Measurements from ENCODE around the gene DBH. TPM values are rescaled to one million over a fixed set of nuclear protein-coding genes. Genes with fewer than 3 reads are reported as not detected.
"Not testable (repeated sequence)": the region's sequence is repeated elsewhere in the genome, so short reads cannot be mapped to it uniquely, and the experiment has no call there.

DBH gene
- total RNA-seq, 1 donor from 2014 or later, result not detected

DNA sequence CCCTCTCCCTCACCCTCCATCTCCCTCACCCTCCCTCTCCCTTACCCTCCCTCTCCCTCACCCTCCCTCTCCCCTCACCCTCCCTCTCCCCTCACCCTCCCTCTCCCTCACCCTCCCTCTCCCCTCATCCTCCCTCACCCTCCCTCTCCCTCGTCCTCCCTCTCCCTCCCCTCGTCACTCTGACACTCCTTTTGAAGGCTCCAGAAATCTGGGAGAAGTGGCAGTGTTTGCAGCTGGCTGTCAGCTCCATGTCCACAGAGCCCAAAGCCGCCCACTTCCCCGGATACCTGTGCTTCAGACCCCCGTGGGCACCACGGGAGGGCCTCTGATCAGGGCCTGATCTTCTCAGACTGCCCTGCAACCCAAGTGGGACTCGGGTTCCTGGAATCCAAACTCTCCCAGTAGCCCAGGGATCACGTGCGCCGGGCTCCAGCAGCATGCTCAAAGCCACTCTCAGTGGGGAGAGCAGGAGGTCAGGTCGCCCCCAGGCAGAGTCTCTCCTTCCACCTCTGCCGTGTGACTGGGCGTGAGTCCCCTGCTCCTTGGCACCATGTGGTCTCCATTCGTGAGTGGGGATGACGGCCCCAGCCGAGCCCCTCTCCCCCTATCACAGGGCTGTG, 33.1 kb downstream of the DBH start:
- Histone ChIP-seq H3K27me3 (ENCODE audit: control insufficient read depth in 3 of 3, insufficient read depth in 3 of 3, low read length in 3 of 3) (peaks cover 0 to 17% (median 5%) of the 10 kb centered on the region in 3 donors), H3K9ac (ENCODE audit: low read depth in 1 of 3, low read length in 3 of 3) (no peak overlapping the region), H3K36me3 (ENCODE audit: control insufficient read depth in 3 of 3, insufficient read depth in 3 of 3, low read length in 3 of 3) (no peaks in the 10 kb centered on the region), H3K4me1 (ENCODE audit: control insufficient read depth in 3 of 3, insufficient read depth in 3 of 3, low read length in 3 of 3) (peaks cover 0 to 10% (median 0%) of the 10 kb centered on the region in 3 donors), H3K9me3 (ENCODE audit: control insufficient read depth in 3 of 3, low read length in 3 of 3) (no peaks in the 10 kb centered on the region), H3K4me3 (ENCODE audit: low read length in 3 of 3) (no peak overlapping the region), H3K27ac (ENCODE audit: low read depth, low read length) (no peak overlapping the region)

DNA sequence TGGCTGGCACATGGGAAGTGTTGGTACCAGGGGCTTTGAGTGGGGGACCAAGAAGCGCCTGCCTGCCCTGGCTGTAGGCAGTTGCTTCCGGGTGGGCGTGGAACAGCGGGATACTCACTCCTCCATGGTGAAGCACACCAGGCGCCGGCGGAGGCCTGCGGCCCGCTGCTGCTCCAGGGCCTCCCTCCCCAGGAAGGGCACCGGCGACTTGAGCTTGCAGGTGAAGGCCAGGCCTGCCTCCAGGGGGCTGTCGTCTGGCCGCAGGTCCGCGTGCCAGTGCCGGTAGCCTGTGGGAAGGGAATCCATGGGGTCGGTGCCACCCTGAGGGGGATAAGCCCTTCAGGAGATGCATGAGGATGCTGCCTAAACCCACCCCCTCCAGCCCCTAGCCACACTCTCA, 34.3 kb downstream of the DBH start:
- no peak overlapping the region for H3K9ac ChIP-seq (ENCODE audit: low read depth in 1 of 3, low read length in 3 of 3)
- H3K9me3 ChIP-seq (ENCODE audit: control insufficient read depth in 3 of 3, low read length in 3 of 3), result no peaks in the 10 kb centered on the region
- no peaks in the 10 kb centered on the region for H3K36me3 ChIP-seq (ENCODE audit: control insufficient read depth in 3 of 3, insufficient read depth in 3 of 3, low read length in 3 of 3)
- H3K4me1 ChIP-seq (ENCODE audit: control insufficient read depth in 3 of 3, insufficient read depth in 3 of 3, low read length in 3 of 3), result peaks cover 0 to 8% (median 0%) of the 10 kb centered on the region in 3 donors
- no peak overlapping the region for H3K4me3 ChIP-seq (ENCODE audit: low read length in 3 of 3)
- H3K27ac ChIP-seq (ENCODE audit: low read depth, low read length), result no peak overlapping the region
- H3K27me3 ChIP-seq (ENCODE audit: control insufficient read depth in 3 of 3, insufficient read depth in 3 of 3, low read length in 3 of 3), result peaks cover 0 to 8% (median 5%) of the 10 kb centered on the region in 3 donors

DNA sequence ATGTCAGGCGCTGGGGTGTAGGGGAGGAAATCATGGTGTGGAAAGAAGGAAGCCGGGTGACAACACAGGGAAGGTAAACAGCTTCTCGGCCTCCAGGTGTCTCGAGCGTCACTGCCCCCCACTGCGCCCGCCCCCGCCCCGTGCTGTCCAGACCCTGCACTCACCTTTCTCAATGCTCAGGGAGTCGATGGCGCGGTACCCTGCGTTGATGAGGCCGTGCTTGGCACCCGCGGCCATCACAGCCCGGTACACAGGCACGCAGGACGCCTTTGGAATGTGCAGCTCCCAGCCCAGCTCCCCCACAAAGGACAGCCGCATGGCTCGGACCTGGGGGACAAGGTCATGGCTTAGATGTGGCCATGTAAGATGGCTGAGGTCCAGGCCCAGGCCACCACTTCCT, 35.2 kb downstream of the DBH start:
- H3K36me3 ChIP-seq (ENCODE audit: control insufficient read depth in 3 of 3, insufficient read depth in 3 of 3, low read length in 3 of 3), result no peaks in the 10 kb centered on the region
- H3K4me1 ChIP-seq (ENCODE audit: control insufficient read depth in 3 of 3, insufficient read depth in 3 of 3, low read length in 3 of 3), result peaks cover 0 to 7% (median 0%) of the 10 kb centered on the region in 3 donors
- no peaks in the 10 kb centered on the region for H3K9me3 ChIP-seq (ENCODE audit: control insufficient read depth in 3 of 3, low read length in 3 of 3)

GRCh38 chr9:133672503-133673257, 36.5 kb downstream of the DBH start:
- H3K27me3 ChIP-seq (ENCODE audit: control insufficient read depth in 3 of 3, insufficient read depth in 3 of 3, low read length in 3 of 3), result peaks cover 0 to 9% (median 6%) of the 10 kb centered on the region in 3 donors
- H3K4me1 ChIP-seq (ENCODE audit: control insufficient read depth in 3 of 3, insufficient read depth in 3 of 3, low read length in 3 of 3), result peaks cover 0 to 7% (median 0%) of the 10 kb centered on the region in 3 donors
- no peaks in the 10 kb centered on the region for H3K36me3 ChIP-seq (ENCODE audit: control insufficient read depth in 3 of 3, insufficient read depth in 3 of 3, low read length in 3 of 3)
- H3K9ac ChIP-seq (ENCODE audit: low read depth in 1 of 3, low read length in 3 of 3), result no peak overlapping the region
- H3K27ac ChIP-seq (ENCODE audit: low read depth, low read length), result no peak overlapping the region
- H3K9me3 ChIP-seq (ENCODE audit: control insufficient read depth in 3 of 3, low read length in 3 of 3), result no peaks in the 10 kb centered on the region
- no peak overlapping the region for H3K4me3 ChIP-seq (ENCODE audit: low read length in 3 of 3)

More for the DNA sequence above, 35.2 kb downstream of the DBH start:
- peaks cover 0 to 8% (median 5%) of the 10 kb centered on the region in 3 donors for H3K27me3 ChIP-seq (ENCODE audit: control insufficient read depth in 3 of 3, insufficient read depth in 3 of 3, low read length in 3 of 3)
- H3K4me3 ChIP-seq (ENCODE audit: low read length in 3 of 3), result no peak overlapping the region
- no peak overlapping the region for H3K27ac ChIP-seq (ENCODE audit: low read depth, low read length)
- H3K9ac ChIP-seq (ENCODE audit: low read depth in 1 of 3, low read length in 3 of 3), result no peak overlapping the region

GRCh38 chr9:133673258-133673655, 37.1 kb downstream of the DBH start:
- H3K4me1 ChIP-seq (ENCODE audit: control insufficient read depth in 3 of 3, insufficient read depth in 3 of 3, low read length in 3 of 3), result peaks cover 0 to 7% (median 0%) of the 10 kb centered on the region in 3 donors
- H3K9me3 ChIP-seq (ENCODE audit: control insufficient read depth in 3 of 3, low read length in 3 of 3), result no peaks in the 10 kb centered on the region
- H3K9ac ChIP-seq (ENCODE audit: low read depth in 1 of 3, low read length in 3 of 3), result no peak overlapping the region
- peaks cover 0 to 9% (median 8%) of the 10 kb centered on the region in 3 donors for H3K27me3 ChIP-seq (ENCODE audit: control insufficient read depth in 3 of 3, insufficient read depth in 3 of 3, low read length in 3 of 3)
- no peak overlapping the region for H3K4me3 ChIP-seq (ENCODE audit: low read length in 3 of 3)
- no peak overlapping the region for H3K27ac ChIP-seq (ENCODE audit: low read depth, low read length)
- no peaks in the 10 kb centered on the region for H3K36me3 ChIP-seq (ENCODE audit: control insufficient read depth in 3 of 3, insufficient read depth in 3 of 3, low read length in 3 of 3)

DNA sequence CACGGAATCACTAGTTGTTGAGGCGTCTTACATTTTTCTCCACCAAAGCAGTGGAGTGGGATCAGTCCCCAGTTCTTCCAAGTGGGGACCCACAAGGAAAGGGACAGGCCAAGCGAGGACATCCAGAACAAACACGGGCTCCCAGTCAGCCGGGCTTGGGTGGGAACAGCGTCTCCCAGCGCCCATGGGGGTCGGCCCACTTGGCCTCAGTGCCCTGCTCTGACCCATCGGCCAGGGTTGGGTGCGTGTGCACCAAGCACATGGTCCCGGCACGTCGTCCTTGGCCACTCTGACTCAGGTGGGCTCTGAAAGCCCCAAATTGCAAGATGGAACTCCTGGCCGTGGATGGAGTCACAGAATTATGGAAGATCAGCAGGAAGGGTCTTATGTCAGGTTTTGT, 37.9 kb downstream of the DBH start:
- H3K4me3 ChIP-seq (ENCODE audit: low read length in 3 of 3), result no peak overlapping the region
- peaks cover 0 to 9% (median 2%) of the 10 kb centered on the region in 3 donors for H3K4me1 ChIP-seq (ENCODE audit: control insufficient read depth in 3 of 3, insufficient read depth in 3 of 3, low read length in 3 of 3)

DNA sequence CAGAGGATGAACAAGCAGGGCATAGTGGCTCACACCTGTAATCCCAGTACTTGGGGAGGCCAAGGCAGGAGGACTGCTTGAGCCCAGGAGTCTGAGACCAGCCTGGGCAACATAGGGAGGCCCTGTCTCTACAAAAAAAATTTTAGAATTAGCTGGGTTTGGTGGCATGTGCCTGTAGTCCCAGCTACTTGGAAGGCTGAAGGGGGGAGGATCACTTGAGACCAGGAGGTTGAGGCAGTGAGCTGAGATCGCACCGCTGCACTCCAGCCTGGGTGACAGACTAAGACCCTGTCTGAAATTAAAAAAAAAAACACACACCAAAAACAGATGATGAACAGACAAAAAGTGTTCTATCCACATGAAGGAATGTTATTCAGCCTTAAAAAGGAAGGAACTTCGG, 39.6 kb downstream of the DBH start:
- H3K27ac ChIP-seq (ENCODE audit: low read depth, low read length), result not testable (repeated sequence)
- peaks cover 7 to 19% (median 11%) of the 10 kb centered on the region in 3 donors for H3K4me1 ChIP-seq (ENCODE audit: control insufficient read depth in 3 of 3, insufficient read depth in 3 of 3, low read length in 3 of 3)

More for the DNA sequence above, 37.9 kb downstream of the DBH start:
- no peaks in the 10 kb centered on the region for H3K9me3 ChIP-seq (ENCODE audit: control insufficient read depth in 3 of 3, low read length in 3 of 3)
- peaks cover 0 to 9% (median 9%) of the 10 kb centered on the region in 3 donors for H3K27me3 ChIP-seq (ENCODE audit: control insufficient read depth in 3 of 3, insufficient read depth in 3 of 3, low read length in 3 of 3)
- no peak overlapping the region for H3K9ac ChIP-seq (ENCODE audit: low read depth in 1 of 3, low read length in 3 of 3)
- H3K27ac ChIP-seq (ENCODE audit: low read depth, low read length), result no peak overlapping the region
- H3K36me3 ChIP-seq (ENCODE audit: control insufficient read depth in 3 of 3, insufficient read depth in 3 of 3, low read length in 3 of 3), result no peaks in the 10 kb centered on the region

DNA sequence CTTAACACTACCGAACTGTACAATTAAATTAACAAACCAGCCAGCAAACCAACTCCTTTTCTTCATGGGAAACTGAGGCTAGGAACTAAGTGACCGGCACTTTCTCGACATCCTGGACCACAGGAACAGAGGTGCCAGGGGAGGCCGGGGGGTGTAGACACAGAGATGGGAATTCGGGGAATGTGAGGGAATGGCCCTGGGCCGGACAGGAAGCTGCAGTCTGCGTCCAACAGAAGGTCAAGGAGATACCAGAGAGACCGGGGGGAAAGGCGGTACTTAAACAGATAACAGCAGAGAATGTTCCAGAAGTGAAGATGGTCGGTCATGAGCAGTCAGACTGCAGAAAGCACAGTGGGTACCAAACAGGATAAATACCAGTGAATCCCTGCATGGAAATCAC, 40.3 kb downstream of the DBH start:
- no peak overlapping the region for H3K27ac ChIP-seq (ENCODE audit: low read depth, low read length)
- no peak overlapping the region for H3K4me3 ChIP-seq (ENCODE audit: low read length in 3 of 3)
- H3K9me3 ChIP-seq (ENCODE audit: control insufficient read depth in 3 of 3, low read length in 3 of 3), result no peaks in the 10 kb centered on the region
- no peak overlapping the region for H3K9ac ChIP-seq (ENCODE audit: low read depth in 1 of 3, low read length in 3 of 3)
- peaks cover 0 to 11% (median 11%) of the 10 kb centered on the region in 3 donors for H3K27me3 ChIP-seq (ENCODE audit: control insufficient read depth in 3 of 3, insufficient read depth in 3 of 3, low read length in 3 of 3)
- no peaks in the 10 kb centered on the region for H3K36me3 ChIP-seq (ENCODE audit: control insufficient read depth in 3 of 3, insufficient read depth in 3 of 3, low read length in 3 of 3)
- peaks cover 7 to 19% (median 11%) of the 10 kb centered on the region in 3 donors for H3K4me1 ChIP-seq (ENCODE audit: control insufficient read depth in 3 of 3, insufficient read depth in 3 of 3, low read length in 3 of 3)

More for the DNA sequence above, 39.6 kb downstream of the DBH start:
- H3K4me3 ChIP-seq (ENCODE audit: low read length in 3 of 3); H3K9me3 ChIP-seq (ENCODE audit: control insufficient read depth in 3 of 3, low read length in 3 of 3); H3K9ac ChIP-seq (ENCODE audit: low read depth in 1 of 3, low read length in 3 of 3); H3K36me3 ChIP-seq (ENCODE audit: control insufficient read depth in 3 of 3, insufficient read depth in 3 of 3, low read length in 3 of 3): not testable (repeated sequence)
- H3K27me3 ChIP-seq (ENCODE audit: control insufficient read depth in 3 of 3, insufficient read depth in 3 of 3, low read length in 3 of 3), result peaks cover 0 to 11% (median 11%) of the 10 kb centered on the region in 3 donors

DNA sequence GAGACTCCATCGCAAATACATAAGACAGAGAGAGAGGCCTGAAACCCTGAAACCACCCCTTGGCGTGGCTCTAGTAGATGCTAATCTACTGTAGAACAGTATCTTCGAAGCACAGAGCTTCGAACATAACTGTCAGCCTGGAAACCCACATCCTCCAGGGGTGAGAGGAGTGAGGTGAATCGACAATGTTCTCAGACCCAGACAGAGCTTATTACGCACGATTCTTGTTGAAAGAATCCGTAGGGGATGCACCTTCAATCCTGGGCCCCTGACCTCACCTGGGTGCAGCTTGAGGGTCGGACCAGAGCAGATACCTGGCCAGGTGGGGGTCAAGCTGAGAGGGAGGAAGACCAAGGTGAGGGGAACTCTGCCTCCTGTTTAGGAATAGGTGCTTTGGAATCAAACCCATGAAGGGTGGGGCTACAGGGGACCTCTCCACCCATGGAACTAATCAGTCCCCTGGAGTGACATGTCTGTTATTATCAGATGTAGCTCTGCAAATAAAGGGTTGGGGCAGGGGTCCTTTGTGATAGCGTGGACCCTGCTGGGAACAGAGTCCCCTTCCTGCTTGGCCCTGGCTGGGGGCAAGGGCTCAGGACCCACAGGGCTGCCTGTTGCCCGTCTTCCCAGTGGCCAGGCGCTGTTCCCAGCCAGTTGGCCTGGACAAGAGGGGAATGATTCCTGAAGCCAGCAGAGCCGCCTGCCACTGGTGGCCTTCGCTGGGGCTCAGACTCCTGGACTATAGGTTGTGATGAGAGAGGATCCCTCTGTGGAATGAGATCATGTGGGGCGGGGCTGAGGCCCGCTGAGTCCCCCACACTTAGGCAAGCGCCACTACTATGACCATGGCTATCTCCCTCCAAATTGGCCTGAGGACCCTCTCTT, 41.2 kb downstream of the DBH start:
- no peaks in the 10 kb centered on the region for H3K9me3 ChIP-seq (ENCODE audit: control insufficient read depth in 3 of 3, low read length in 3 of 3)
- H3K27ac ChIP-seq (ENCODE audit: low read depth, low read length), result no peak overlapping the region
- peaks cover 7 to 19% (median 11%) of the 10 kb centered on the region in 3 donors for H3K4me1 ChIP-seq (ENCODE audit: control insufficient read depth in 3 of 3, insufficient read depth in 3 of 3, low read length in 3 of 3)
- no peak overlapping the region for H3K9ac ChIP-seq (ENCODE audit: low read depth in 1 of 3, low read length in 3 of 3)
- H3K36me3 ChIP-seq (ENCODE audit: control insufficient read depth in 3 of 3, insufficient read depth in 3 of 3, low read length in 3 of 3), result no peaks in the 10 kb centered on the region
- H3K4me3 ChIP-seq (ENCODE audit: low read length in 3 of 3), result no peak overlapping the region
- H3K27me3 ChIP-seq (ENCODE audit: control insufficient read depth in 3 of 3, insufficient read depth in 3 of 3, low read length in 3 of 3), result peaks cover 0 to 11% (median 11%) of the 10 kb centered on the region in 3 donors
